A673 (cell line): Measurements from ENCODE around the gene PARP11.

Experiments
- EZH2 ChIP-seq: fragments of 200-600 bp; sonication (generic); IDR thresholded peaks from 2 replicates; pipeline ENCODE4 v1.6.1; 2017; ENCODE audit warnings: borderline replicate concordance, low read depth, mild to moderate bottlenecking, mixed read lengths, antibody characterized with exemption, low read length; ENCODE audit not compliant: poor library complexity, severe bottlenecking
- TF ChIP-seq, protein P1 (sequence below): fragments of 300-800, 200-600 bp; sonication (generic); conservative IDR thresholded peaks from 2 replicates; pipeline ENCODE4 v1.5.1; 2017; ENCODE audit warnings: low read depth, mild to moderate bottlenecking, antibody characterized with exemption, low read length, moderate library complexity, mixed read lengths

- TF ChIP-seq, protein P1, sequence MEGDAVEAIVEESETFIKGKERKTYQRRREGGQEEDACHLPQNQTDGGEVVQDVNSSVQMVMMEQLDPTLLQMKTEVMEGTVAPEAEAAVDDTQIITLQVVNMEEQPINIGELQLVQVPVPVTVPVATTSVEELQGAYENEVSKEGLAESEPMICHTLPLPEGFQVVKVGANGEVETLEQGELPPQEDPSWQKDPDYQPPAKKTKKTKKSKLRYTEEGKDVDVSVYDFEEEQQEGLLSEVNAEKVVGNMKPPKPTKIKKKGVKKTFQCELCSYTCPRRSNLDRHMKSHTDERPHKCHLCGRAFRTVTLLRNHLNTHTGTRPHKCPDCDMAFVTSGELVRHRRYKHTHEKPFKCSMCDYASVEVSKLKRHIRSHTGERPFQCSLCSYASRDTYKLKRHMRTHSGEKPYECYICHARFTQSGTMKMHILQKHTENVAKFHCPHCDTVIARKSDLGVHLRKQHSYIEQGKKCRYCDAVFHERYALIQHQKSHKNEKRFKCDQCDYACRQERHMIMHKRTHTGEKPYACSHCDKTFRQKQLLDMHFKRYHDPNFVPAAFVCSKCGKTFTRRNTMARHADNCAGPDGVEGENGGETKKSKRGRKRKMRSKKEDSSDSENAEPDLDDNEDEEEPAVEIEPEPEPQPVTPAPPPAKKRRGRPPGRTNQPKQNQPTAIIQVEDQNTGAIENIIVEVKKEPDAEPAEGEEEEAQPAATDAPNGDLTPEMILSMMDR, result no peak
- TF ChIP-seq EZH2, result no peak
Observed at GRCh38 chr12:3841783-3842182, 31.4 kb downstream of the PARP11 start.
